ACC112 (cell line): ENCODE data around the gene PDE9A.

ENCODE experiments used
- H2AFZ ChIP-seq: fragments of 200-600 bp; sonication (generic); one replicate; pipeline ENCODE4 v1.6.0; 2017; ENCODE audit warnings: antibody characterized with exemption, low read length; ENCODE audit not compliant: unreplicated experiment
- H3K27ac ChIP-seq: fragments of 200-600 bp; sonication (generic); 2 replicates; pipeline ENCODE4 v1.5.1; 2014; ENCODE audit warnings: low read depth, mild to moderate bottlenecking, antibody characterized with exemption, low read length, moderate library complexity
- H3K27me3 ChIP-seq: fragments of 200-600 bp; sonication (generic); 2 replicates; pipeline ENCODE4 v1.6.1; 2014; ENCODE audit warnings: mild to moderate bottlenecking, antibody characterized with exemption, low read length, moderate library complexity, mixed read lengths; ENCODE audit not compliant: insufficient read depth
- H3K36me3 ChIP-seq: fragments of 200-600 bp; sonication (generic); 2 replicates; pipeline ENCODE4 v1.6.1; 2016; ENCODE audit warnings: mild to moderate bottlenecking, antibody characterized with exemption, low read length, moderate library complexity, mixed read lengths; ENCODE audit not compliant: insufficient read depth
- H3K4me1 ChIP-seq: fragments of 200-600 bp; sonication (generic); one replicate; pipeline ENCODE4 v1.6.1; 2016; ENCODE audit warnings: low read length, mixed read lengths; ENCODE audit not compliant: insufficient read depth, unreplicated experiment, control insufficient read depth
- H3K4me3 ChIP-seq: fragments of 200-600 bp; sonication (generic); 2 replicates; pipeline ENCODE4 v1.5.1; 2014; ENCODE audit warnings: mild to moderate bottlenecking, low read depth, low read length
- H3K79me2 ChIP-seq: fragments of 200-600 bp; sonication (generic); one replicate; pipeline ENCODE4 v1.6.0; 2016; ENCODE audit warnings: low read length; ENCODE audit not compliant: control insufficient read depth, unreplicated experiment, insufficient read depth

Gene PDE9A

GRCh38 chr21:42615924-42616323 lies 37.5 kb upstream of the PDE9A start:
- Histone ChIP-seq H3K27me3 (peaks cover 44% of the 10 kb centered on the region), H3K79me2 (no peaks in the 10 kb centered on the region), H3K27ac (no peak overlapping the region), H3K36me3 (no peaks in the 10 kb centered on the region), H3K4me1 (no peaks in the 10 kb centered on the region), H3K4me3 (no peak overlapping the region), H2AFZ (no peak overlapping the region)

GRCh38 chr21:42616446-42616845 lies 37.0 kb upstream of the PDE9A start:
- no peaks in the 10 kb centered on the region for H3K4me1 ChIP-seq
- no peak overlapping the region for H2AFZ ChIP-seq
- no peak overlapping the region for H3K27ac ChIP-seq
- no peaks in the 10 kb centered on the region for H3K36me3 ChIP-seq
- H3K27me3 ChIP-seq: peaks cover 49% of the 10 kb centered on the region
- no peaks in the 10 kb centered on the region for H3K79me2 ChIP-seq
- H3K4me3 ChIP-seq: peak overlapping the region; percentile 67

- H3K4me3 ChIP-seq: peak overlapping the region; percentile 67; the same call in 1 of the 2 replicates
- H3K27ac ChIP-seq: no peak overlapping the region
- no peak overlapping the region for H2AFZ ChIP-seq
- H3K27me3 ChIP-seq: peaks cover 54% of the 10 kb centered on the region
- H3K79me2 ChIP-seq: no peaks in the 10 kb centered on the region
- H3K4me1 ChIP-seq: no peaks in the 10 kb centered on the region
- H3K36me3 ChIP-seq: no peaks in the 10 kb centered on the region
Observed at GRCh38 chr21:42616941-42617340, 36.5 kb upstream of the PDE9A start.

GRCh38 chr21:42617486-42617885 lies 35.9 kb upstream of the PDE9A start:
- H3K4me3 ChIP-seq: no peak overlapping the region

GRCh38 chr21:42618707-42619102 lies 34.7 kb upstream of the PDE9A start:
- H2AFZ ChIP-seq: no peak overlapping the region
- H3K27ac ChIP-seq: no peak overlapping the region
- no peaks in the 10 kb centered on the region for H3K36me3 ChIP-seq
- no peak overlapping the region for H3K4me3 ChIP-seq
- peaks cover 70% of the 10 kb centered on the region for H3K27me3 ChIP-seq
- H3K79me2 ChIP-seq: no peaks in the 10 kb centered on the region
- H3K4me1 ChIP-seq: no peaks in the 10 kb centered on the region

More at GRCh38 chr21:42617486-42617885, 35.9 kb upstream of the PDE9A start:
- H3K36me3 ChIP-seq: no peaks in the 10 kb centered on the region
- H3K79me2 ChIP-seq: no peaks in the 10 kb centered on the region
- no peak overlapping the region for H3K27ac ChIP-seq
- H2AFZ ChIP-seq: no peak overlapping the region
- H3K27me3 ChIP-seq: peaks cover 60% of the 10 kb centered on the region
- no peaks in the 10 kb centered on the region for H3K4me1 ChIP-seq

GRCh38 chr21:42619166-42619565 lies 34.3 kb upstream of the PDE9A start:
- Histone ChIP-seq H3K79me2 (no peaks in the 10 kb centered on the region), H3K27me3 (peaks cover 75% of the 10 kb centered on the region), H3K4me3 (no peak overlapping the region), H2AFZ (no peak overlapping the region), H3K27ac (no peak overlapping the region), H3K36me3 (no peaks in the 10 kb centered on the region), H3K4me1 (no peaks in the 10 kb centered on the region)

- H3K4me3 ChIP-seq: no peak overlapping the region
- no peak overlapping the region for H2AFZ ChIP-seq
- H3K79me2 ChIP-seq: no peaks in the 10 kb centered on the region
- no peak overlapping the region for H3K27ac ChIP-seq
- H3K4me1 ChIP-seq: no peaks in the 10 kb centered on the region
- no peaks in the 10 kb centered on the region for H3K36me3 ChIP-seq
- H3K27me3 ChIP-seq: peaks cover 81% of the 10 kb centered on the region
Observed at GRCh38 chr21:42619841-42620240, 33.6 kb upstream of the PDE9A start.

- Histone ChIP-seq H3K4me3 (no peak overlapping the region), H3K27ac (no peak overlapping the region), H3K27me3 (peaks cover 92% of the 10 kb centered on the region), H3K4me1 (no peaks in the 10 kb centered on the region), H3K79me2 (no peaks in the 10 kb centered on the region), H3K36me3 (no peaks in the 10 kb centered on the region), H2AFZ (no peak overlapping the region)
Observed at GRCh38 chr21:42621166-42621818, 32.1 kb upstream of the PDE9A start.

GRCh38 chr21:42621819-42622177 lies 31.6 kb upstream of the PDE9A start:
- Histone ChIP-seq H3K4me3 (no peak overlapping the region), H3K4me1 (no peaks in the 10 kb centered on the region), H2AFZ (no peak overlapping the region), H3K79me2 (no peaks in the 10 kb centered on the region), H3K27me3 (peaks cover 92% of the 10 kb centered on the region), H3K36me3 (no peaks in the 10 kb centered on the region), H3K27ac (no peak overlapping the region)

GRCh38 chr21:42622284-42622683 lies 31.1 kb upstream of the PDE9A start:
- Histone ChIP-seq H3K36me3 (no peaks in the 10 kb centered on the region), H3K79me2 (no peaks in the 10 kb centered on the region), H2AFZ (no peak overlapping the region), H3K27me3 (peaks cover 92% of the 10 kb centered on the region), H3K4me1 (no peaks in the 10 kb centered on the region), H3K4me3 (no peak overlapping the region), H3K27ac (no peak overlapping the region)

GRCh38 chr21:42623694-42624093 lies 29.7 kb upstream of the PDE9A start:
- Histone ChIP-seq H3K4me1 (no peaks in the 10 kb centered on the region), H3K4me3 (no peak overlapping the region), H3K27ac (no peak overlapping the region), H3K36me3 (no peaks in the 10 kb centered on the region), H2AFZ (no peak overlapping the region), H3K79me2 (no peaks in the 10 kb centered on the region), H3K27me3 (peaks cover 92% of the 10 kb centered on the region)
